K562 (cell line): ENCODE results near the gene SGSH. TPM values are rescaled to one million over a fixed set of nuclear protein-coding genes. Genes with fewer than 3 reads are reported as not detected.

Experiments
- CHD7 ChIP-seq: fragments of 200-600 bp; sonication (generic); IDR thresholded peaks from one replicate; pipeline ENCODE4 v1.6.1; 2012; ENCODE audit warnings: mild to moderate bottlenecking, low read depth, low read length, inconsistent platforms
- L3MBTL2 ChIP-seq: fragments of 450-650 bp; IDR thresholded peaks from 2 replicates; pipeline ENCODE4 v1.6.1; 2016; ENCODE audit warnings: mild to moderate bottlenecking, moderate library complexity
- MLLT1 ChIP-seq, 2 experiments: fragments of 450-650 bp; IDR thresholded peaks; 2 replicates each; pipeline ENCODE4 v1.6.1; 2016
- RBM25 ChIP-seq: fragments of 200-400 bp; formaldehyde crosslinking; IDR thresholded peaks from 2 replicates; pipeline ENCODE4 v1.6.1; 2018; ENCODE audit warnings: low read length, low read depth, moderate library complexity; ENCODE audit not compliant: severe bottlenecking
- RERE ChIP-seq: sonication (generic); formaldehyde crosslinking; IDR thresholded peaks from 2 replicates; pipeline ENCODE4 v1.8.0; 2023; ENCODE audit warnings: missing genetic modification reagents, mild to moderate bottlenecking, borderline replicate concordance
- SAP30 ChIP-seq: fragments of 200-600 bp; sonication (generic); IDR thresholded peaks from 2 replicates; pipeline ENCODE4 v1.6.1; 2012; ENCODE audit warnings: borderline replicate concordance, low read depth, mild to moderate bottlenecking, moderate library complexity, low read length, control low read depth, inconsistent platforms; ENCODE audit not compliant: insufficient read depth, poor library complexity, severe bottlenecking
- polyA plus RNA-seq, 8 experiments: library from polyadenylated mRNA; depleted of rRNA in 4 of 8; stranded (reverse) in 5 of 8; unstranded in 3 of 8; fragments of >200 nt; fragmentation: Nextera tagmentation in 2 of 8; fragmentation: Illumina TruSeq in 1 of 8; extraction: Ambion mirVana in 2 of 8; extraction: Trizol in 1 of 8; gene quantifications; 2 replicates each; pipeline versions ENCODE4 v1.2.1 to v1.2.3, GENCODE V29; 2011 to 2014; ENCODE audit warnings: inconsistent platforms in 1 of 8, missing spikeins in 1 of 8
- total RNA-seq, 7 experiments: library from RNA; depleted of rRNA in 6 of 7; stranded (reverse); fragments of >200 nt in 6 of 7; fragmentation: Illumina TruSeq in 2 of 7; extraction: Trizol in 2 of 7; gene quantifications; 2 replicates each; pipeline versions ENCODE4 v1.2.1 to v1.2.3, GENCODE V29; 2011 to 2021; ENCODE audit warnings: low replicate concordance in 1 of 7

Gene SGSH
- total and polyA plus RNA-seq, 9 of the 15 experiments (the other 6 are each of a cell fraction or from before 2014, with no cell fraction given) = 0.25 to 15.7 (median 4.9) TPM

- TF ChIP-seq RERE (CRISPR knock-in tag) (no peak), CHD7 (no peak), L3MBTL2 (no peak), RBM25 (no peak), MLLT1 (IDR thresholded peaks at IDR 0.05) (no peak), SAP30 (no peak)
Measured at GRCh38 chr17:80263253-80264204, 43.4 kb upstream of the SGSH start (continued).
